Mucosa of rectum (tissue), 2 donors: ENCODE measurements around the gene GPC4.
"Not testable (repeated sequence)": the region's sequence is repeated elsewhere in the genome, so short reads cannot be mapped to it uniquely, and the experiment has no call there.

Source experiments
- H3K27ac ChIP-seq, 2 donors: one replicate each; pipeline ENCODE4 v1.7.0; 2013; ENCODE audit warnings: inconsistent platforms in 2 of 2, low read depth in 2 of 2, low read length in 2 of 2
- H3K27me3 ChIP-seq, 2 donors: one replicate each; pipeline ENCODE4 v1.7.0; 2013; ENCODE audit warnings: low read length in 2 of 2; ENCODE audit not compliant: control insufficient read depth in 2 of 2, insufficient read depth in 2 of 2
- H3K36me3 ChIP-seq, 2 donors: one replicate each; pipeline ENCODE4 v1.7.0; 2013; ENCODE audit warnings: low read length in 2 of 2; ENCODE audit not compliant: control insufficient read depth in 2 of 2, insufficient read depth in 2 of 2
- H3K4me1 ChIP-seq, 2 donors: one replicate each; pipeline ENCODE4 v1.7.0; 2013; ENCODE audit warnings: low read length in 2 of 2, mild to moderate bottlenecking in 1 of 2; ENCODE audit not compliant: control insufficient read depth in 2 of 2, insufficient read depth in 2 of 2
- H3K4me3 ChIP-seq, 2 donors: one replicate each; pipeline ENCODE4 v1.7.0; 2013; ENCODE audit warnings: low read length in 2 of 2
- H3K9ac ChIP-seq, 2 donors: one replicate each; pipeline ENCODE4 v1.7.0; 2013; ENCODE audit warnings: low read length in 2 of 2, low read depth in 1 of 2, mild to moderate bottlenecking in 1 of 2
- H3K9me3 ChIP-seq, 2 donors: one replicate each; pipeline ENCODE4 v1.7.0; 2013; ENCODE audit warnings: low read length in 2 of 2; ENCODE audit not compliant: control insufficient read depth in 2 of 2
- donor health status: healthy.
- donor health status: Normal muscosa, but diverticular disease.

The GPC4 gene

GRCh38 chrX:133294126-133294525 is 121.2 kb downstream of the GPC4 start:
- Histone ChIP-seq H3K9me3 (no peaks in the 10 kb centered on the region), H3K27me3 (no peaks in the 10 kb centered on the region), H3K27ac (no peak overlapping the region), H3K4me1 (no peaks in the 10 kb centered on the region), H3K4me3 (no peak overlapping the region), H3K9ac (no peak overlapping the region), H3K36me3 (no peaks in the 10 kb centered on the region)

DNA sequence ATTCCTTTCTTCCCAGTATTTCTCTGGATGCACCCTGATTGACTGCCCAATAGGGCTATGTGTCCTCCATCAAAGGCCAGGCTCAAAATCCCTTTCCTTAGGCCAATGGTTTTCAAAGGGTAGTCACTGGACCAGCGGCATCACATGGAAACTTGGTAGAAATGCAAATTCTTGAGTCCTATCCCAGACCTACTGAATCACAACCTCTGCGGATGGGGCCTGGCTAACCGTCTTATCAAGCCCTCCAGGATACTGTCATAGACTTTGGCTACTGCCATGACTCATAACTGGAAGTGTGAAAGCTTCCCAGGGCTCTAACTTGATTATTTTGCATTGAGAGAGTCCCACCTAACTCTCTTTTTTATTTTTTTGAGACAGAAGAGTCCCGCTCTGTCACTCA is 125.2 kb downstream of the GPC4 start:
- Histone ChIP-seq H3K36me3 (no peaks in the 10 kb centered on the region), H3K9me3 (peaks cover 0 to 2% of the 10 kb centered on the region in 2 donors), H3K4me1 (no peaks in the 10 kb centered on the region), H3K27ac (no peak overlapping the region), H3K27me3 (no peaks in the 10 kb centered on the region), H3K4me3 (no peak overlapping the region), H3K9ac (no peak overlapping the region)

GRCh38 chrX:133287860-133288259 is 127.4 kb downstream of the GPC4 start:
- no peaks in the 10 kb centered on the region for H3K27me3 ChIP-seq
- peaks cover 0 to 2% of the 10 kb centered on the region in 2 donors for H3K9me3 ChIP-seq
- H3K9ac ChIP-seq: no peak overlapping the region
- no peak overlapping the region for H3K4me3 ChIP-seq
- H3K36me3 ChIP-seq: no peaks in the 10 kb centered on the region
- no peak overlapping the region for H3K27ac ChIP-seq
- H3K4me1 ChIP-seq: no peaks in the 10 kb centered on the region

DNA sequence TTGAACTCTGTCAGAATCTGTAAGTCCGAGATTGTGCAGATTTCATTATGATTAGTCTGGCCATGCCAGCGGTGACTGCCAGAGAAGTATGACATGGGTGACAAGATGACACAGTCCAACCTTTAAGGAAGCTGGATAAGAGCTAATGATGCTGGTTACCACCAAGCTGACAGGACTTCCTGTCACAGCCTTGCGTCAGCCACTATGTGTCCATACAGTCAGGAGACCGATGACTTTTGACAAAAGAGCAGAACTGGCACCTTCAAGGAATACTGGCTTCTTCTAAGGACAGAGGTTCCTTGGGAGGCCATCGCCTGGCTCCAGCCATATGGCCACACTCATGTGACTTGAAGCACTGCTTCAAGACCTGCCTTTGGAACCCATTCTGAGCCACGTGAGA is 129.9 kb downstream of the GPC4 start:
- Histone ChIP-seq H3K4me1 (no peaks in the 10 kb centered on the region), H3K9ac (no peak overlapping the region), H3K27ac (no peak overlapping the region), H3K9me3 (peaks cover 0 to 2% of the 10 kb centered on the region in 2 donors), H3K27me3 (no peaks in the 10 kb centered on the region), H3K4me3 (no peak overlapping the region), H3K36me3 (no peaks in the 10 kb centered on the region)

- not testable (repeated sequence) for H3K9ac ChIP-seq, H3K36me3 ChIP-seq, H3K9me3 ChIP-seq, H3K27ac ChIP-seq, H3K27me3 ChIP-seq, H3K4me1 ChIP-seq, H3K4me3 ChIP-seq
Measured at GRCh38 chrX:133279112-133279730, 136.1 kb downstream of the GPC4 start.

- H3K4me1 ChIP-seq: no peaks in the 10 kb centered on the region
- H3K9ac ChIP-seq: no peak overlapping the region
- H3K36me3 ChIP-seq: no peaks in the 10 kb centered on the region
- no peak overlapping the region for H3K27ac ChIP-seq
- no peaks in the 10 kb centered on the region for H3K27me3 ChIP-seq
- no peak overlapping the region for H3K4me3 ChIP-seq
- H3K9me3 ChIP-seq: no peaks in the 10 kb centered on the region
Measured at GRCh38 chrX:133273180-133273579, 142.1 kb downstream of the GPC4 start.

- no peak overlapping the region for H3K4me3 ChIP-seq
- no peaks in the 10 kb centered on the region for H3K27me3 ChIP-seq
- H3K9me3 ChIP-seq: no peaks in the 10 kb centered on the region
- no peaks in the 10 kb centered on the region for H3K36me3 ChIP-seq
- no peaks in the 10 kb centered on the region for H3K4me1 ChIP-seq
- H3K9ac ChIP-seq: no peak overlapping the region
- no peak overlapping the region for H3K27ac ChIP-seq
Measured at GRCh38 chrX:133269168-133269567, 146.1 kb downstream of the GPC4 start.

DNA sequence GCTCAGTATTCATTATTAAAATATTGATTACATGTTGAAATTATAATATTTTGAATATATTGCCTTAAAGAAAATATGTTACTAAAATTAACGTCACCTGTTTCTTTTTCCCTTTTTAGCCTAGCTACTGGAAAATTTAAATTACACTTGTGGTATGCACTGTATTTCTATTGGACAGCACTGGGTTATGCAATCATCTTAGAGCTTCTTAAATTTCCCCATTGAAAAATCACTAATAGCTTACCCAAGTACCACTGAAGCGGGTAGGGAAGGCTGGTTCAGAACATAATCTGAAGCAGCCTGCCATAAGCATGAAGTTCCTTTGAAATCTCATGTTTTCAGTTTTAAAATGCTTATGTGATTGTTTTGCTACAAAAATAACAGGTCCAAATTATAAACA is 147.7 kb downstream of the GPC4 start:
- Histone ChIP-seq H3K4me1 (no peaks in the 10 kb centered on the region), H3K27ac (no peak overlapping the region), H3K36me3 (no peaks in the 10 kb centered on the region), H3K27me3 (peaks cover 0 to 2% of the 10 kb centered on the region in 2 donors), H3K4me3 (no peak overlapping the region), H3K9me3 (no peaks in the 10 kb centered on the region), H3K9ac (no peak overlapping the region)

GRCh38 chrX:133265331-133265730 is 150.0 kb downstream of the GPC4 start:
- H3K36me3 ChIP-seq: no peaks in the 10 kb centered on the region
- H3K27ac ChIP-seq: no peak overlapping the region
- H3K4me3 ChIP-seq: no peak overlapping the region
- H3K9ac ChIP-seq: no peak overlapping the region
- peaks cover 0 to 7% of the 10 kb centered on the region in 2 donors for H3K27me3 ChIP-seq
- no peaks in the 10 kb centered on the region for H3K9me3 ChIP-seq
- no peaks in the 10 kb centered on the region for H3K4me1 ChIP-seq

DNA sequence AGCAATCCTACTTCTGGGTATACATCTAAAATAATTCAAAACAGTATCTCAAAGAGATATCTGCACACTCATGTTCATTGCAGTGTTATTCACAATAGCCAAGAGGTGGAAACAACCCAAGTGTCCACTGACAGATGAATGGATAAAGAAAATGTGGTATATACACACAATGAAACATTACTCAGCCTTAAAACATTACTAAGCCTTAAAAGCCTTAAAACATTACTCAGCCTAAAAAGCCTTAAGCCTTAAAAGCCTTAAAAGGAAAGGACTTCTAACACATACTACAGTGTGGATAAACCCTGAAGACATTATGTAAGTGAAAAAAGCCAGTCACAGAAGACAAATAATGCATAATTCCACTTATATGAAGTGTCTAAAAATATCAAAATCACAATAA is 156.8 kb downstream of the GPC4 start:
- Histone ChIP-seq H3K27ac (no peak overlapping the region), H3K27me3 (peaks cover 0 to 9% of the 10 kb centered on the region in 2 donors), H3K4me3 (no peak overlapping the region), H3K4me1 (no peaks in the 10 kb centered on the region), H3K9me3 (no peaks in the 10 kb centered on the region), H3K36me3 (no peaks in the 10 kb centered on the region), H3K9ac (no peak overlapping the region)

GRCh38 chrX:133254666-133255065 is 160.6 kb downstream of the GPC4 start:
- Histone ChIP-seq H3K27ac (no peak overlapping the region), H3K27me3 (peaks cover 2 to 4% of the 10 kb centered on the region in 2 donors), H3K9me3 (no peaks in the 10 kb centered on the region), H3K9ac (no peak overlapping the region), H3K4me1 (no peaks in the 10 kb centered on the region), H3K36me3 (no peaks in the 10 kb centered on the region), H3K4me3 (no peak overlapping the region)
